GM11168 (cell line): ENCODE results near the gene NDUFS1.
"Not testable (repeated sequence)": the region's sequence is repeated elsewhere in the genome, so short reads cannot be mapped to it uniquely, and the experiment has no call there.

Experiments
- in situ Hi-C: fragments of 300-500 bp; cut with MboI; formaldehyde crosslinking; loops from one replicate; pipeline ENCODE4 v1.12.0; 2022; ENCODE audit warnings: low sequenced_read_pairs; ENCODE audit not compliant: unreplicated experiment

NDUFS1 gene

DNA sequence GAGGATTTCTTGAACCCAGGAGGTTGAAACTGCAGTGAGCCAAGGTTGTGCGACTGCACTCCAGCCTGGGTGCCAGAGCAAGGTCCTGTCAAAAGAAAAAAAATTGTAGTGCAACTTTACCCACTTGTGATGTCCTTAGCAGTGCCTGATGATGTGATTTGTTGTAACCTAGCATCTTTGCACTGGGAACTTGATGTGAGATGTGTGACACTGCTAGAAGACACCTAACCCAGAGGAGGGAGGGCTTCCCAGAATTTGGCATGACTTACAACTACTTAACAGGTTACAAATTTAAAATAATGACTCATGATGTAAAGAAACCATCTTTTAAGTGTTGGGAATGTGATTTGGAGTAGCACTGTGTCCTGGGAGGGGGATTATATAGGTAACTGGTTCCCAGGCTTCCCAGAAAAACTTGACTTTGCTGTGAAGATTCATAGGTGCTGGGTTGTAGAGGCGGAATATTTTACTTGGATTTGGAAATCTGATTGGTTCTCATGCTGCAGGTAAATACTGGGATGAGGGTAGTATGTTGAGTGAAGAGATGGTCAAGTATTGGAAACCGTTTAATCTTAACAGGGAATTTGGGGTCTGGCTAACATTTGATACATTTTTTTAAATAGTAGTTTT is 4.1 kb upstream of the NDUFS1 start:
- in situ Hi-C loops = loop anchor here (10.0 kb wide), 1 partner anchor 101 kb away; no protein-coding TSS in a partner anchor

DNA sequence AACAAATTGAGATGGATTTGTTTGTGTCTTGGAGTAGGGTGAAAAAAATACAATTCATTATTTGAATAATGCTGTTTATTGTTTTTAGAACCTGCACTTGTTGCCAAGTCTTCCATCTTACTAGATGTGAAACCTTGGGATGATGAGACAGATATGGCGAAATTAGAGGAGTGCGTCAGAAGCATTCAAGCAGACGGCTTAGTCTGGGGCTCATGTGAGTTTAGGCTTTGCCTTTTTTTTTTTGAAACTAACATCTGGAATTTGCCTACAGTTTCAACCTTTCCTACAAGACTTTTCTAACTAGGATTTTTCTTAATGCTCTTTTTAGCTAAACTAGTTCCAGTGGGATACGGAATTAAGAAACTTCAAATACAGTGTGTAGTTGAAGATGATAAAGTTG is 3.2 kb upstream of the NDUFS1 start:
- in situ Hi-C loops = loop anchor here (10.0 kb wide), 1 partner anchor 102 kb away; no protein-coding TSS in a partner anchor

- in situ Hi-C loops = loop anchor here (10.0 kb wide), 1 partner anchor 104 kb away; no protein-coding TSS in a partner anchor
Observed at GRCh38 chr2:206160807-206161179, 1.5 kb upstream of the NDUFS1 start.

DNA sequence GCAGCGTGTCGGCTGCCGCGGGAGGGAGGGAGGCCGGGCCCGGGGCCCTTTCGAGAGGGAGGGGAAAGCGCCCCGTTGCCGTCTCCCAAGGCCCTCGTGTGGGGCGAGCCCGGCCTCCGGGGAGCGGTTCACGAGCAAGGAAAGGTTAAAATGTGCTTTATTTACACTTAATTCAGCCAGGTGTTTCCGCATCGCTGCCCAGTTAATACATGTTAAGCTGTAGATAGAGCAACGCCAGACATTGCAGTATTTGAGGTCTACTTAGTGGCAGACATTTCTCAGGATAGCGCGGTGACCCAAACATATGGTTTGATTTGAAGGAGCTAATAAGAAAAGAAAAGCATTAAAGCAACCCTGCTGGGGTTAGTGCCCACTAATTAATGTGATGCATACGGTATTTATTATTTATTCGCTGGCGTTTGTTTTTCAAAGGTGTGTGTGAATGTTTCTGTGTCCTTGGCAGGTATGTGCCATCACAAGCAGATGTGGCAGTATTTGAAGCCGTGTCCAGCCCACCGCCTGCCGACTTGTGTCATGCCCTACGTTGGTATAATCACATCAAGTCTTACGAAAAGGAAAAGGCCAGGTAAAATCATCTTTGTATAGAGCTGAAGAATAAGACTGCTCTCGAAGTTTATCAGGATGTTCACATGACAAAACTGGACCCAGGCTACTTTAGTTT is 1.0 kb upstream of the NDUFS1 start:
- in situ Hi-C loops = loop anchor here (10.0 kb wide), 1 partner anchor 105 kb away; no protein-coding TSS in a partner anchor

GRCh38 chr2:206158563-206159345 is 490 bp downstream of the NDUFS1 start:
- in situ Hi-C loops = no loop called here

GRCh38 chr2:206157014-206157413 is 2.2 kb downstream of the NDUFS1 start:
- in situ Hi-C loops = not testable (repeated sequence)

GRCh38 chr2:206154197-206154596 is 5.0 kb downstream of the NDUFS1 start:
- in situ Hi-C loops = no loop called here

GRCh38 chr2:206150631-206151030 is 8.6 kb downstream of the NDUFS1 start:
- in situ Hi-C loops = no loop called here

DNA sequence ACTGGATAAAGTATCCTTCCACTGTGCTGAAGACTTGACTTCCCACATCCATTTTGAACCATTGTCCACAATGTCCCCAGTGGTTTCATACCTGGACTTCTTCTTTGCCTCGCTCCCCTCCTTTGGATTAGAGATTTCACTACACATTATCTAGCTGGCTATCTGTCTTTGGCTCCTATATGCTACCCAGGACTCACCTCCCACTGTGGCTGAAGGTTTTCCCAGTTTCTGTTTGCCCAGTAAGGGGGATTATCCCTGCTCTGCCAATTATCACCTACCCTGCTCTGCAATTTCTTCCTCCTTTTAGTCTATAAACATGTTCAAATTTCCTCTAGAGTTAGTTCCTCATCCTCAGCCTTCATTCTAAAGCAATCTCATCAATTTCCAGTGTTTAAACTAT is 9.1 kb downstream of the NDUFS1 start:
- in situ Hi-C loops = no loop called here

DNA sequence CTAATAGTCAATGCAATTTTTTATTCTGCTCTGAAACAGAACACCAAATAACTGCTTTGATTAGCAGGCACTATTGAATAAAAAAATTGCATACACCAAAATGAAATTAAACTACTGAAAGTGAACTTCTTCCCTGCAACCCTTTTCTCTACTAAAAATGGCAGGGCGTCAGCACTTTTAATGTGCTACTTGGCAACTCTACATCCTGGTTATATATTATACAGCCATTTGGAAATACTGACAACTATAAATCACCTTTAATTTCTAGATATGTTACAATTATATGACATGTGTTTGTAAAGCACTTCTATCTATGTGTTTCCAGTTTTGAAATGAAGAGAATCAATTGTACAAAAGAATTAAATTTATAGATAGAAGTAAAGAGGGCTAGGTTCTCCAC is 9.9 kb downstream of the NDUFS1 start:
- in situ Hi-C loops = no loop called here

DNA sequence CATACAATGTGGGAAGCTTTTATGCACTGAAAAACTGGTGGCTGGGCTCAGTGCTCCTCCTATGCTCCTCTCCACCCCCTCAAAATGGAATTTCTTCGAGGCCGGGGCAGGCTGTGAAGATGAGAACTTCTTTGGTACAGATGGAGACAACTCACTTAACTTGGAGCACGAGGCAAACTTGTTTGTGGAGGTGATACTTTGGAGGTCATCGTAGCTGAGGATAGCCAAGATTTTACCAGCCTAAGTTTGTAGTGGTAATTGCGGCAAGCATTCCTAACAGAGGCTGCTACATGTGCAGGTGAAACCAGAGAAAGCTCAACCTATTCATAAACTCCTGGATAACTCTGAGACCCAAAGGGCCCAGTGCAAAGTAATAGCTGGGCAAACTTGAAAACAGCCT is 13.6 kb downstream of the NDUFS1 start:
- in situ Hi-C loops = no loop called here

DNA sequence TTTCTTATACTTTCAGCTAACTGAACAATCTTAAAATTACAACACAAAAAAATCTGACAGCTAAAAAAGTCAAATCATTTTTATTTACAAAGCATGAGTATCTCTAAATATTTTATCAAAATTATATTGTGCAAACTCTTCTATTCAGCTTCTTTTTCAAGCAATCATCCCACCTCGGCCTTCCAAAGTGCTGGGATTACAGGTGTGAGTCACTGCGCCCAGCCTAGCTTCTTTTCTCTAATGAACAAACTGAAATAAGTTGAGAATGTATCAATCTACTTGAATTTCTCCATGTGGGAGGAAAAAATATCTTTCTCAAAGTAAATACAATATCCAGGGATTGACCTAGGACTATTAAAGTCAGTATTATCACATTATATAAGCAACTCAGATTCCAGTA is 14.9 kb downstream of the NDUFS1 start:
- in situ Hi-C loops = no loop called here

GRCh38 chr2:206143451-206143850 is 15.8 kb downstream of the NDUFS1 start:
- in situ Hi-C loops = no loop called here

GRCh38 chr2:206127656-206128055 is 31.6 kb downstream of the NDUFS1 start:
- in situ Hi-C loops = no loop called here

DNA sequence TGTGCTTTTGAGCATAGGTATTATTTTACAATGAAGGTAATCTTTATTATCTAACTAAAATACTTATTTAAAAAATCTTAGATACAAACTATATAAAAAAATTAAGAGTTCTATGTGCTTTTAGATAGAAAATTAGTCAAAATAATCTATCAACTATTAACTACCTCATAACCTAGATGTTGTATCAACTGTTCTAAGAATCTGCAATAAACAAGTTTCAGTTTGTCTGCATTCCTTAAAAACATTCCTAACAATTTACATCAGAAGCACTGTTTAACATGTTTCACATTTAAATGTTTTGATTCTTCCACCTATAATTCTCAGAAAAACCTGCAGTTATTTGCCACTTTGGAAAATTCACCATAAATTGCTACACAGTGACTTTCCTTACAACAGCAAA is 33.3 kb downstream of the NDUFS1 start:
- in situ Hi-C loops = no loop called here

GRCh38 chr2:206122569-206122968 is 36.7 kb downstream of the NDUFS1 start:
- in situ Hi-C loops = not testable (repeated sequence)

- in situ Hi-C loops = no loop called here
Observed at GRCh38 chr2:206116278-206116677, 43.0 kb downstream of the NDUFS1 start.

DNA sequence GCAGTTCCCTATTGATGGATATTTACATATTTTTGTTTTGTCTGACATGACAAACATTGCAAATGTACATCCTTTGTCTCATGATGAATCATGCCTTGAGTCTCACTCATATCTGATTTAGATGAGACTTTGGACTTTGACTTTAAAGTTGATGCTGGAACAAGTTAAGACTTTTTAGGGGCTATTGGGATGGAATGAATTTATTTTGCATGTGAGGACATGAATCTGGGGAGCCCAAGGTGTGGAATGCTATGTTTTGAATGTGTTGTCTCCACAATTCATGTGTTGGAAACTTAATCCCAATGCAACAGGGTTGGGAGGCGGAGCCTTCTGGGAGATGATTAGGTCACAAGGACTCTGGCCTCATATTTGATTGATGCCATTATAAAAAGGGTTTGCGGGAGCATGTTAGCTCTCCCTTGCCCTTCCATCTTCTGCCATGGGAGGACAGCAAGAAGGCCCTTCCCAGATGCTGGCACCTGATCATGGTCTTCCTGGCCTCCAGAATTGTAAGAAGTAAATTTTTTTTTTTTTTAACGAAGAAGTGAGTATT is 44.1 kb downstream of the NDUFS1 start:
- in situ Hi-C loops = no loop called here

GRCh38 chr2:206112846-206113547 is 46.2 kb downstream of the NDUFS1 start:
- in situ Hi-C loops = no loop called here

DNA sequence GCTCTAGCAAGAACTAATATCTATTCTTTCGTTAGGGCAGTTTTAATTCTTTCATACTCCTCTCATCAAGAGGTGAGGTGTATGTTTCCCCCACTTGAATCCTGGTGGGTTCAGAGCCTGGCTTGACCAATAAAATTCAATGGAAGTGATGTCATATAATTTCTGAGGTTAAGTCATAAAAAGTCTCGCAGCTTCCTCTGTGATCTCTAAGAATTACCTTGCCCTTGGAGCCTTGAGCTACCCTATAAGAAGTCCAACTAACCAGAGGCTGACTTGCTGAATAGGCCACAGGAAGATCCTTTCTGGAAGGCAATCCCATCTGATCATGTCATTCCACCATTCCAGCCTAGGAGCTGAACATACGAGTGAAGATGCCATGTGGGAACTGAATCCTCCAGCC is 47.1 kb downstream of the NDUFS1 start:
- in situ Hi-C loops = no loop called here
